NCI-H345 treated with DMSO at 0.1 percent for 48 hours (cell line): ENCODE results near the gene CLTCL1.
"Not testable (repeated sequence)": the region's sequence is repeated elsewhere in the genome, so short reads cannot be mapped to it uniquely, and the experiment has no call there.

Source experiments
- DNase-seq: peaks from one replicate; lab custom pipeline; 2025; ENCODE audit not compliant: unreplicated experiment; lab: John Stamatoyannopoulos, UW

Gene CLTCL1

GRCh38 chr22:19291580-19292457 lies at the start of gene CLTCL1:
Gene CLTCL1, minus strand, starts transcription at chr22:19291719. Its CDS starts 78 bp downstream, at chr22:19291641.
- DNase-seq = no peak

GRCh38 chr22:19337137-19337536 lies 45.6 kb upstream of the CLTCL1 start:
- no peak for DNase-seq

GRCh38 chr22:19336133-19337075 lies 44.9 kb upstream of the CLTCL1 start:
- DNase-seq = no peak

GRCh38 chr22:19331975-19332374 lies 40.5 kb upstream of the CLTCL1 start:
- no peak for DNase-seq

- DNase-seq = no peak
Observed at GRCh38 chr22:19331474-19331873, 40.0 kb upstream of the CLTCL1 start.

- no peak for DNase-seq
Observed at GRCh38 chr22:19330865-19331418, 39.4 kb upstream of the CLTCL1 start.

GRCh38 chr22:19330205-19330604 lies 38.7 kb upstream of the CLTCL1 start:
- DNase-seq = not testable (repeated sequence)

- no peak for DNase-seq
Observed at GRCh38 chr22:19329454-19329853, 37.9 kb upstream of the CLTCL1 start.

- DNase-seq = no peak
Observed at GRCh38 chr22:19325296-19325948, 33.9 kb upstream of the CLTCL1 start.

- not testable (repeated sequence) for DNase-seq
Observed at GRCh38 chr22:19323420-19323819, 31.9 kb upstream of the CLTCL1 start.

- no peak for DNase-seq
Observed at GRCh38 chr22:19321757-19322156, 30.2 kb upstream of the CLTCL1 start.

- not testable (repeated sequence) for DNase-seq
Observed at GRCh38 chr22:19320136-19320535, 28.6 kb upstream of the CLTCL1 start.

- DNase-seq = no peak
Observed at GRCh38 chr22:19319281-19319680, 27.8 kb upstream of the CLTCL1 start.

- DNase-seq = no peak
Observed at GRCh38 chr22:19317865-19318264, 26.3 kb upstream of the CLTCL1 start.

- no peak for DNase-seq
Observed at GRCh38 chr22:19307872-19308271, 16.4 kb upstream of the CLTCL1 start.

GRCh38 chr22:19306535-19306934 lies 15.0 kb upstream of the CLTCL1 start:
- not testable (repeated sequence) for DNase-seq

GRCh38 chr22:19304547-19304946 lies 13.0 kb upstream of the CLTCL1 start:
- DNase-seq = no peak

- no peak for DNase-seq
Observed at GRCh38 chr22:19303785-19304184, 12.3 kb upstream of the CLTCL1 start.

GRCh38 chr22:19295733-19296132 lies 4.2 kb upstream of the CLTCL1 start:
- no peak for DNase-seq

GRCh38 chr22:19292458-19293230 lies 1.1 kb upstream of the CLTCL1 start:
- no peak for DNase-seq
